ENCODE results near the gene TMTC1.

The TMTC1 gene

DNA sequence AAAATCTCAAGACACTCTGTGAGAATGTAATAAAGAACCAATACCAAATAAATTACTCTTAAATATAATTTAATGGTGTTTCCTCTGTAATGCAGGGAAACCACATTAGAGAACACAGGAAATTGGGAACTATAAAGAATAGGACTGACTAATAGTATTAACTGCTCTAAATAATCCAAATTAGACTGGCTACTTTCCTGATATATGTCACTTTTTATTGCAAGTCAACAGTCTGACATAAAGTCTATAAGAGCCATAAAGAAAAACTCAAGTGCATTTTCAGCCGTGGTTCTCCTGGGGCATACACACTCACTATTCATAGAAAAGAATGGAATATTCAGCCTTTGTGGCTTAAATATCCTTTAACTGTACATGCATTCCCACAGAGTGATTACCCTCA lies 161.5 kb downstream of the TMTC1 start:
- in situ Hi-C loops (cut with MboI; ENCODE audit: low sequenced_read_pairs), result no loop called here

DNA sequence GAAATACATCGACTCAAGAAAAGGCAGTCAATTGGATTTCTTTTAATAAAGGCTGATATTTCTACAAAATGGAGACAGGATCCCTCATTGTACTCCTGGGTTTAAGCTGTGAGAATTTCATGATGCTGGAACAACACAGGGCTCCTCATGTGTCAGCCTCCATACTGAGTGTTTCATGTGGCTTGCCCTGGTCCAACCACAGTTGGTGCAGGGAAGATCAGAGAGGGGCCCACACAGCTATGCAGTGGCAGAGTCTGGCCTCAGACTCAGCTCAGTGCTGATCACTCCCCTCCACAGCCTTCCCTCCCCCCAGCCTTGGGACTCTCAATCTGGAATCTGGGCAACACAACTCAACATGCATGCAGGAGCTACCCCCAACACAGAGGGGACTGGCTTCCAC lies 163.7 kb downstream of the TMTC1 start:
- in situ Hi-C loops (cut with MboI; ENCODE audit: low sequenced_read_pairs), result no loop called here

DNA sequence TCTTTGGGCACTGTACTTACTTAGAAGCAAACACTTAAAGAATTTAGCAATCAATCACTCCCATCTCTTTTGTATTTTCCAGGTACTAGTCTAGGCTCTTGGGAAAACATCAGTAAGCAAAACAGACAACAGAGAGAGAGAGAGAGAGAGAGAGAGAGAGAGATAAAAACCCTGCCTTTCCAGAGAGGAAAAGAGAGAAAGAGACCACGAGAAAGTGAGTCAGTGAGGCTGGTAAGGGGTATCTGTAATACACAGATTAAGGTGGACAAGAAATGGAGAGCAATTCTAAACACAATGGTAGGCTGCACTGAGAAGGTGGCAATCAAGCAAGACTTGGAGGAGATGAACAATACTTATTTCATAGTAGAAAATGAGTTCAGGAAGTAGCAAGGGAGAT lies 166.3 kb downstream of the TMTC1 start:
- in situ Hi-C loops (cut with MboI; ENCODE audit: low sequenced_read_pairs), result no loop called here

DNA sequence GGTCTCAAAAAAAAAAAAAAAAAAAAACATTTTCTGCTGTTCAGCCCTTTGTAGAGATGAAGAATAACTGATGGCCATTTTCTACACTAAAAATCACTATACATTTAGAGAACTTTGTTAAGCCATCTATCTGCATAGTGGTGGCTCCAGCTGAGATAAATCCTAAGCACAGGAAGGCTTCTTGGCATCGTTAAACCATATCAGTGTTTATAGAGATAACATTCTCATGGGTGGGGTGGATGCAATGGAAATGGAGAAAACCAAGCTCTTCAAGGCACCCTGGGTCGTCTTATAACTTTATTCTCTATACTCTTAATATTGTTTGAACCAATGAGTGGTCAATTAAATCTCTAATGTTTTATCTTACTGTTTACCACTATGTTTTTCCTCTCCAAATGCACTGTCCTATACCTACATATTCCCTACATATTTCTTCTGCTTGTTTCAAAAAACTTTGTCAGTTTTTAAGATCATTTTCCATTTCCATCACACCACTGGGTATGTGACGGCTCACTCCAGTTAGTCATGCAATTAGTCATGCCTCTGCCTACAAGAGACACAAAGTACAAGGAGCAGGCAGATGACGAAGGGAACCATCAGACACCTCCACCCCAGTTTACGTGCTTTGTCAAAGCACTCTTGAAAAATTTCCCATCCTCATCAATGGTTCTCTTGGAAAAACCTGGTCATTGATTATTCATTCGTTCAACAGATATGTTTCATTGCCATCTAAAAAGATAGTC lies 166.9 kb downstream of the TMTC1 start:
- in situ Hi-C loops (cut with MboI; ENCODE audit: low sequenced_read_pairs), result no loop called here

DNA sequence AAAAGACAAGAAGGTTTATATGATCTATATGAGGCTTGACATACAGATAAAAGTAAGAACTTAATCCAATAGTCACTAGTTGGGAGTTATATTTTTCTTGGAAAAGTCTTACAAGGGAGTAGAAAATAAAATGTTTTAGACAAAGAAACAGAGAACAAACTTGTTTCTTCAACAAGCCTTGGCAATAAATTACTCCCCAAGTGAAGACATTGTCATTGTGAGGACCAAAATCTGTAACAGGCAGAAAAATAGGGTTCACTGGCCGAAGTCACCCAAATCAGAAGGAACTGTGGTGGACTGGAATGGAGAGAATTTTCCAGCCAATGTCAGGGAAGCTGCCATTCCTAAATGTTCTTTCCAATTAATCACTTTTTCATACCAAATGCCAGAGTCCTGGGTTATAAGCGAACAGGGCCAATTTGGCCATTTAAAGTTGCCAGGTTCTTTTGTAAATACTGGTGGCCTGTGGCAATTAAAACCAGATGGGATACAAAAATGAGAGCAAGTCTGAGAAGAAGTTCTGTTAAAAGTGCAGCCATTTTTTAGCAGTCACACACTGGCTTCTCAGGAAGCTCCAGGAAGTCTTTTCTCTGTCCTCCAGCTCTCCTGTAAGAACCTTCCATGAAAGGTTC lies 168.9 kb downstream of the TMTC1 start:
- in situ Hi-C loops (cut with MboI; ENCODE audit: low sequenced_read_pairs), result no loop called here

DNA sequence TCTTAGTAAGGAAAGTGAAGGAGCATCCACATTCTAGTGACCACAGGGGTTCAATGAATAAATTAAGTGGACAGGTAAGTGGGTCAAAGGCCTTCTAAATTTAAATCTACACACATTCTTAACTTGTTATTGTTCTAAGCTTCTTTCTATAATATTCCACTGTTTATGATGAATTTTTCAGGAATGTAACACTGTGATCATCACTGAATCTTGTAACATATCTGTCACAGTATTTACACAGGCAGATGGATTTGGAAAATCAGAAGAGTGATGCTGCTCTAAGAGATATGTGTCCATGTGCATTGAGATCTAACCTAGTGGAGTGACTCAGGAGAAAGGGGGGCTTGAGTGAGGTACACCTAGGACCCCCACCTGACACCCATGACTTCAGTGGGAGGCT lies 170.8 kb downstream of the TMTC1 start:
- in situ Hi-C loops (cut with MboI; ENCODE audit: low sequenced_read_pairs), result no loop called here

DNA sequence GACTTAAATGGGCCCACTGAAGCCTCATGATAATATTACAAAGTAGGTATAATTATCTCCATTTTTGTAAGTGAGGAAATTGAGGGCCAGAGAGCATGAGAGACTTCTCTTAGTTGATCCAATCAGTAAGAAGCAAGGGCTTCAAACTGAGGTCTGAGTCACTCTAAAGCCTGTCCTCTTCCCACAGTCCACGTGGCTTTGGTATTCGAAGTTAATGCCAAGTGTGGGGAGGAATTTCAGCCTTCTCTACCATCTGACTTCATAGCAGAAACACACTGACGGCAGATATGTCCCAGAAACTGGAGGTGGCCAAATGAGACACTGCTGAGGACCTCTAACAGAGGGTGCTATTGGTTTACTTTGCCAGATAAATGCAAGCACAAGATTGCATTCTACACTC lies 171.8 kb downstream of the TMTC1 start:
- in situ Hi-C loops (cut with MboI; ENCODE audit: low sequenced_read_pairs), result no loop called here

DNA sequence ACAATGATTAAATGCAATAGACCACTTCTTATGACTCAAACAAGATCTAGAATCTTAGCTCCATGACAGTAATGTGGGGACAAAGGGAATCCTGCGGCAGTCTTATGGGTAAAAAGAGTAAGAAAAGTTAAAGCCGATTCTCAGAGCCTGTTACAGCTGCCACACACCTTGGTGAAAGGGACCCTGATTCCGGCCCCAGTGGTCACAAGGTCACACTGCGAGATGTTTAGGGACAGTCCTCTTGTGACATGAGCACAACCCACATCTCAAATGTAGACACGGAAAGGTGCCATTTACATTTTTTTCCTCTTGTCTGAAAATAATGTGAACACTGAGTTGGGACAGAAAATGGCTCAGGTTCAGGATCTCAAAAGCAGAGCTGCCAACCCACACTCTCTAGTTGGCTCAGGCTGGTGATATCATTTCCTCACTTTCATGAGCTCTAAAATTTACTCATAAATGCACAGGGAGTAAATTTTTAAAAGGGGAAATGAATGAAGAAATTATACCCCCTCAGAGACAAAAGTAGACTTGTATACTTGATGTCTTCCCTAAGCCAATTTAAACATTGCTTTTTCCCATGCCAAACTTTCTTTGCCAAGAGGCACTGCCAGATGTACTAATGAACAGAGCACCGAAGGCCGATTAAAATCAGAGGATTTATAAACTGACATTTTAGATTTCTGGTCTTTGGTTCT lies 173.1 kb downstream of the TMTC1 start:
- in situ Hi-C loops (cut with MboI; ENCODE audit: low sequenced_read_pairs), result no loop called here

DNA sequence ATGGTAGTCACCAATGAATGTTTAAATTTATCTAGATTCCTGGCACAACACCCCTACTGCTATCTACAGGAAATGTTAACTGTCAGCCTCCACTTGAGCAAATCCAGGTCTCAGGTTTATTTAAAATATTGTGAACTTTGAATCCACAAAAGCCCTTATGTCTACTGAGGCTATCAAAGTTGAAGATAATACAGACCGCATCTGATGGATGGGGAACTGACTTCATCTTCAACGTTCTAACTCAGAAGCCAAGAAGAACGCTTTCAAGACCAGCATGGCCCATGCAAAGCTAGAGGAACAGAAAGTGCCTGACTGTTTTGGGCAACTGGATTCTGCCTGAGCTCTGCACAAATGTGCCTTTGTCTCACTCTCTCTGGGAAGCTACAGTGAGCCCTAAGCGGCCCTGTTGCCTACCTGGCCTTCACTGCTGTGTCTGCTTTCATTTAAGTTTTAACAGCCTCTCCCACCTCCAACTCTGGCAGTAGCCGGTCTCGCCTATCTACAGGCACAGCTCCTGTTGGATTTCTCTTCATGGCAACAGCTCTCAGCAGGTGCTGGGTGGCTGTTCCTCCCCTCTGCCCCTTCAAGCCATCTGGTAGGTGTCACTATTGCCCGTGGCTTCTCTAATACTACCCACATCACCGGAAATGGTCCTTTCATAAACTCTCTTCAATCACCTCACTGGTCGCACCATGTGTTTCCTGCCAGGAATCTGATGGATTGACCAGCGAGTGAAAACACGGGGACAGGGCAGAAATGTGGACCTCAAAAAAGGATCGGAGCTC lies 174.1 kb downstream of the TMTC1 start:
- in situ Hi-C loops (cut with MboI; ENCODE audit: low sequenced_read_pairs), result no loop called here

DNA sequence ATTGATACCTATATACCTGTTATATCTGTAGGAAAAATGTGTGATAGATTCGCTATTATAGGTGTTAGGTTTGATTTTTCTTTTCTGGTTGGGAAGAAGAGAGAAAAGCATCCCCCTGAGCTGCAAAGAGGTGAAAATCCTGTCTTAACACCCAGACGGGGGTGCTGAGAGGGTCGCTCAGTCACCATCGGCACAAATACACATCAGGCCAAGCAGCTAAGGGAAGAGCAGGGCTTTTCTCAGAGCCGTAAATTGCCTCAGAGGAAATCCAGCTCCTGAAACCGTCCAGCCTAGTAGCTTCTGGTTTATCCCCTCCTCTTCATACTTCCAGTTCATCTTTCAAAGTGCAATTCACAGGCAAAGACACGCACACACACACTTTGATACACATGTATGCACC lies 175.2 kb downstream of the TMTC1 start:
- in situ Hi-C loops (cut with MboI; ENCODE audit: low sequenced_read_pairs), result no loop called here

DNA sequence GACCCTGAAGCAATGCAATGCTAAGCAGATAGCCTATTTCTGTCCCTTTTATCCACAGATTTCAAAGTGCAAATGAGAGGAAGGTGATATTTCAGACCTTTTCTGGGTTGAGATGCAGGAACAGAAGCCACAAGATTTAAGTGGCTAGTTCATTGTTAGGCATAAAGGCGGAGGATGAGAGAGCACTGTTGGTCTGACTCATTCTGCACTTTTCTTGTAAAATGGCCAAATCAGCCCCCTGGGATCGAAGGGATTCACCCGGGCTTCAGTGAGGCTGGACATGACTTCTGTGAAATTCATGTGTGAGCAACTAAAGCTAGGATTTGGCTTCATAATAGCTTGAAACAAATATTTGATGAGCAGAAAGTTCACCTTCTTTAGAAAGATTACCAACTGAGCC lies 184.4 kb downstream of the TMTC1 start:
- in situ Hi-C loops (cut with MboI; ENCODE audit: low sequenced_read_pairs), result no loop called here

DNA sequence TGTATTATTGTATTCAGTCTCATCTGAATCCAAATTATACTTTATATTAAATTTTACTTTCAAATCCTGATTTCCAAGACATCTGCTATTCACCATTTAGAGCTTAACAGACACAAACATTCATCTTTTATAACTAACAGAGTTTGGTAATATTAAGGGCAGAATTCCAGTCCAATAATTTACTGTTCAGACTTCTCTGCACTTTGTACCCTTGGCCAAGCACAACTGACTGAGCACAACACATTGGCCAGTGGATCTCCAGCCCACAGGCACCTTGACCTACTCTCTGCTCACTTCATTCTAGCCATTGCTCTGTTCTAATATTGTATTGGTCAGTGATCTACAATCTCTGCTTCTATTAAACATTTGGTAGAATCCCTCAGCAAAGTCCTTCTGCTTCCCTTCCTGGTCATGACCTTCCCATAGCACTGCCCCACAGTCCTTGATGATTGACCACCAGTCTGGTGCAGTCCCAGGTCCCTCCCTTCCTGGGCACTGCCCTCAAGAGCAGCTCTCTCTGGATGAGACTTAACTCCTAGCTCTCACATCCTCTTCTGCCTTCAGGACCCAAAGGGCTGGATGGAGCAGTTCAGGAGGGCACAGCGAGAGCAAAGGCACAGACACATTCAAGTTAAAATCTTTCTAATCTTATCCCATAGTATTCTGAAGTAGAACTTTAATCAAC lies 188.5 kb downstream of the TMTC1 start:
- in situ Hi-C loops (cut with MboI; ENCODE audit: low sequenced_read_pairs), result no loop called here

DNA sequence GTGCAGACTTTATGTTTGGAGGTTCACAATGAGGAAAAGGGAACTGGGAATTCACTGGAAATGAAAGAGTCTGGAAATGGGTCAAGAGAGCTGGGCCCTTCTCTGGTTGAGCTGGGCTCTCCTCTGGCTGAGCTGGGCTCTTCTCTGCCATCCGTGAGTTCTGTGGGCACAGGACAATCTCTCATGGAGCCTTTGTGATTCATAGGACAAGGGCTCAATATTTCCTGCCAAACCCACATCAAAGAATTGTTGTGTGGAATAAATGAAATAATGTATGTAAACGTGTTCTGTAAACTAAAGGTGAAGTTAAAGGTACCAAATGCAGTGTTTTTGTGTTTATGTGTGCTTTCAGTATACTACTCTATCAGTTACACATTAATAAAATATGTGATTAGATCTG lies 190.7 kb downstream of the TMTC1 start:
- in situ Hi-C loops (cut with MboI; ENCODE audit: low sequenced_read_pairs), result no loop called here

DNA sequence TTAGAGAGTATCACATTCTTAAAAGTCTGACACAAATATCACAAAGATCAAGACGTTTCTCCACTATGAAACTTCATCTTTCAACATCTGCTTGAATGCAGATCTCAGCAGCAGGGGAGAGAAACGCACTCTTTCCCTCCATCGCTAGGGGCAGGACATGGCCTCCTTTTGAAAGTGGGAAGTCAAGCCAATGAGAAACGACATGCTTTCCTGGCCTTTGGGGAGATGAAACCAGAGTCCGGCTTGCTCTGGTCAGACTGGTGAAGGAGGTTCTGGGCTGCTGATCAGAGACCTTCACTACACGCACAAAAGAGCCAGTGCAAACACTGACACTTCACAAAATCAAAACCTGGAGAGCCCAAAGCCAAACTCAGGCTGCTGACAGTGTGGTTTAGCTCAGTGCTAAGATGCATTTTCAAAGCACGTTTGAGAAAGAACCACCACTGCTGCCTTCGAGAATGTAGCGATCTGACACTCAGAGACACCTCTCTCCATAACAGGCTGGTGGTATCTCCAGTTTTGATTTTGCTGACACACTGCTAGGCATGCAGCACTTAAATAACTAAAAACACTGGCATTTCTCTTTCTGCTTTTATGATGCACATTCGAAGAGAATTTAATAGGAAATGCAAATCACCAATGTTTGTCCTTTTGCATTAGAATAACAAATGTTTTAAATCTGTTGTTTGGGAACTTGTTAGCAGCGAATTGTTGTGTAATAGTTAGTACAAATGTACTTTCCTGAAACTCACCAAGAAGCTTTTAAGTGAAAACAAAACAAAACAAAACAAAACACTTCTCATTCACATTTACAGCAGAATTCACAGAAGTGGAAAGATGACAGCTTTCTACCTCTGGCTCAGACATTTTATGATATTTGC lies 192.4 kb downstream of the TMTC1 start:
- in situ Hi-C loops (cut with MboI; ENCODE audit: low sequenced_read_pairs), result no loop called here

DNA sequence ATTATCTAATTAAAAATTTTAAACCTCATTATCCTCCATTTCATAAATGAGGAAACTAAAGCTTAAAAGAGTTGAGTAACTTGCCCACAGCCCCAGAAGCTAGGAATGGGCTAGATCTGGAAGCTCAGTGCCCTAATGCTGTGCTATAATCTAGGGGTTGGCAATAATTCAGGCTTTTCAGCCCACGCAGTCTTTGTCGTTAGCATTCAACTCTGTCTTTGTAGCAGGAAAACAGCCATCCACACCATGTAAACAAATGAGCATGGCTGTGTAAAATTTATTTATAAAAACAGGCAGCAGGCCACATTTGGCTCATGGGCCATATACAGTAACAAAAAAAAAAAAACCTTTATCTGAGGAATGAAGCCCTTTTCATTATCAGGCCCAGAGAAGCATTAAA lies 193.9 kb downstream of the TMTC1 start:
- in situ Hi-C loops (cut with MboI; ENCODE audit: low sequenced_read_pairs), result no loop called here

DNA sequence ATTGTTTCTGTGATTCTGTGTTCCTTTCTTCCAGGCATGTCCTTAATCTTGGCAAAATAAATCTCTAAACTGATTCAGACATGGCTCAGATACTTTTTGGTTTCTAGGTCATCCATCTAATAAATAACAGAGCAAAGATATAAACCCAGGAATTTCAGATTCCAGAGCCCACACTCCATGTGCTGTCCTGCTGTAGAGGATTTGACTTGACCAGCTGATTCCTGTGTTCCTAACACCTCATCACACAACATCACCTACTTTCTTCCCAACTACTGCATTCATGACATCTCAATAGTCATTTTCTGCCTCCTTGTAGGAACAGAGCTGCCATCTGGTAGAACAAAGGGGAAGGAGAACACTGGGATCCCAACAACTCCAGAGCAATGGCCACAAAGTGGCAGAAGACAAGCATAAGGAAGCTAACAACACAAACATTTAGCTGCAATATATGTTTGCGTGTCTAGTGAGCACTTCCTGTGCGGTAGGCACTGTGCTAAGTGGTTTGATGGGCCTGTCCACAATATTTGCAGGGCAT lies 194.4 kb downstream of the TMTC1 start:
- in situ Hi-C loops (cut with MboI; ENCODE audit: low sequenced_read_pairs), result no loop called here

DNA sequence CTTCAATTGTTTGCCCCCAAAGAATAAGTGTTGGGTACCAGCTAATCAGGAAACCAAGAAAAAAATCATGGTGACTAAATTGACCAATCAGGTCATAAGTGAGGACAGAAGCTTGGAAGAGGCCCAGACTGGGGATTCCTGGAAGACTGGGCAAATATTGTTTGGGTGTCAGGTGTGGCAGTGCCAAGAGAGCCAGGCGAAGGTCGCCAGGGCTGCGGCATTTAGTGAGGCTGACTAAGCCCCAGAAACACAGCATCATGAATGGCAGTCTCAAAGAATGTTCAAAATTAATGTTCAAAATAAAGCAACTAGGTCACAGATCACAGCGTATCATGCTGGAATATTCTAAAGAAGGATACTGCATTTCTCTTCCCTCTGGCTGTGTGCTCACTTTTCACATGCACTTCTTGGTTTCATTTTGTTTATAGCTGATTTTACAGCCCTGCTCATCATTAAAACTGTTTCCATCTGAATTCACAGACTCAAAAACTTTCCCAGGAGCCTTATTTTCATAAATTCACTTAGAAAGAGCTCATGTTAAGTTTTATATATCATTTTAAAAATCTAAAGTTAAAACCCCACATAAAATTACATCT lies 201.0 kb downstream of the TMTC1 start:
- in situ Hi-C loops (cut with MboI; ENCODE audit: low sequenced_read_pairs), result no loop called here

DNA sequence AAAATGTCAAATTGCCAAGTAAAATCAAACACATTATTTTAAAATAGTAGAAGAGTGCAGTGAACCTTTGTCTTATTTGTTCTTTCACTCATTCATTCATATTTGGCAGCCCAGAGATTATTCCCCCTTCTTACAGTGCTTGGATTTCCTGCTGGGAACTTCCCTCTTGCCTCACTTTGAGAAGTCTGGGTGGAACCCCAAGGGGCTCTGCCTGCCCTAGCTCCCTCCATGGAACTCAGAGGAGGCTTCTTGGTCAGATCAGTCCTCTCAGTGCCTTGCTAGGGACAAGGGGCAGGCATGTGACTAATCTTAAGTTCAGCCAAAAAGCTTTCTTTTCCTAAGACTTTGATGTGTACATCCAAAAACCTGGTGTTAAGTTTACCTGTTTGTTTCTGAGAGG lies 201.6 kb downstream of the TMTC1 start:
- in situ Hi-C loops (cut with MboI; ENCODE audit: low sequenced_read_pairs), result no loop called here

DNA sequence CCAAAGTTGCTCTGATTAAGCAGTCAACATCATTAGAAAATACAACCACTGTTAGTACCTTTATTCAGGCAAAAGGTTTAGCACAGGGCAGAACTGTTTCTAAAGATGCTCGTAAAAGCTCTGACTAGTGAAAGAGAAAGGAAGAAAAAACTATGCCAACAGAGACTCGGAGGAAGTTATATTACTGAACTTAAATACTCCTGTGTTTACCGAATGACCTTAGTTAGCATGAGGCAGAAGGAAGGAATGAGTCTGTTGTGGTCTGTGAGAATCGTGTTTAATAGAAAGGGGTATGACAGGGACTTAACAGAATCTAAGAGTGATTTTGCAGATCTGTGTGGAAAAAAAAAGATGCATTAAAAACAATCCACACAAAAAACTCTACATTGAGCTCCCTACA lies 202.1 kb downstream of the TMTC1 start:
- in situ Hi-C loops (cut with MboI; ENCODE audit: low sequenced_read_pairs), result no loop called here

Data from HL-60/S4 treated with retinoic acid at 250 ng/mL for 4 days and 3 days (cell line).